Metanephros (tissue), 2 donors: ENCODE results near the gene HPS3. TPM values are rescaled to one million over a fixed set of nuclear protein-coding genes. Genes with fewer than 3 reads are reported as not detected.

Experiments
- small RNA-seq: library from RNA; depleted of rRNA; stranded (forward); fragments of <200 nt; gene quantifications from one replicate; pipeline ENCODE3, GENCODE V24; 2014; ENCODE audit warnings: low replicate concordance
- total RNA-seq: library from RNA; depleted of rRNA; stranded (reverse); fragments of >200 nt; gene quantifications from one replicate; pipeline ENCODE4 v1.2.3, GENCODE V29; 2014

The HPS3 gene
- total RNA-seq: 32.3 TPM

GRCh38 chr3:149129326-149130205 is at the start of gene HPS3:
TSS of gene HPS3 (plus strand) at chr3:149129638. CDS start at chr3:149129724, 86 bp downstream.

GRCh38 chr3:149086232-149086988 is 43.0 kb upstream of the HPS3 start, which contains the start of gene HLTF:
TSS of gene HLTF (minus strand) at chr3:149086533. CDS start at chr3:149086336, 197 bp downstream.

GRCh38 chr3:149221783-149222517 is 92.5 kb downstream of the HPS3 start, which contains the start of gene CP:
TSS of gene CP (minus strand) at chr3:149221829. CDS start at chr3:149221792, 37 bp downstream.

Small RNAs within 50 kb of the gene (small RNA-seq; reads per million reads assigned to genes)
- not detected for gene RF00019

Other genes with a start within 250 kb of the HPS3 start
- 25.3 TPM for gene GYG1, start 138.1 kb upstream of the HPS3 start, total RNA-seq
- 36.0 TPM for gene HLTF, start 43.1 kb upstream of the HPS3 start, total RNA-seq
- gene CP, start 92.2 kb downstream of the HPS3 start, total RNA-seq: 0.64 TPM
- gene TM4SF18, start 204.0 kb downstream of the HPS3 start, total RNA-seq: 37.4 TPM
- gene TM4SF1, start 248.0 kb downstream of the HPS3 start, total RNA-seq: 94.5 TPM